HG03135 (cell line): ENCODE results near the gene DPPA2.
"Not testable (repeated sequence)": the region's sequence is repeated elsewhere in the genome, so short reads cannot be mapped to it uniquely, and the experiment has no call there.

Experiments
- ATAC-seq: cut with Tn5 transposase; IDR thresholded peaks from one replicate; pipeline ENCODE4 v1.9.1; 2021; ENCODE audit warnings: mild to moderate bottlenecking, moderate library complexity; ENCODE audit not compliant: unreplicated experiment

DPPA2 gene, protein sequence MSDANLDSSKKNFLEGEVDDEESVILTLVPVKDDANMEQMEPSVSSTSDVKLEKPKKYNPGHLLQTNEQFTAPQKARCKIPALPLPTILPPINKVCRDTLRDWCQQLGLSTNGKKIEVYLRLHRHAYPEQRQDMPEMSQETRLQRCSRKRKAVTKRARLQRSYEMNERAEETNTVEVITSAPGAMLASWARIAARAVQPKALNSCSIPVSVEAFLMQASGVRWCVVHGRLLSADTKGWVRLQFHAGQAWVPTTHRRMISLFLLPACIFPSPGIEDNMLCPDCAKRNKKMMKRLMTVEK

DNA sequence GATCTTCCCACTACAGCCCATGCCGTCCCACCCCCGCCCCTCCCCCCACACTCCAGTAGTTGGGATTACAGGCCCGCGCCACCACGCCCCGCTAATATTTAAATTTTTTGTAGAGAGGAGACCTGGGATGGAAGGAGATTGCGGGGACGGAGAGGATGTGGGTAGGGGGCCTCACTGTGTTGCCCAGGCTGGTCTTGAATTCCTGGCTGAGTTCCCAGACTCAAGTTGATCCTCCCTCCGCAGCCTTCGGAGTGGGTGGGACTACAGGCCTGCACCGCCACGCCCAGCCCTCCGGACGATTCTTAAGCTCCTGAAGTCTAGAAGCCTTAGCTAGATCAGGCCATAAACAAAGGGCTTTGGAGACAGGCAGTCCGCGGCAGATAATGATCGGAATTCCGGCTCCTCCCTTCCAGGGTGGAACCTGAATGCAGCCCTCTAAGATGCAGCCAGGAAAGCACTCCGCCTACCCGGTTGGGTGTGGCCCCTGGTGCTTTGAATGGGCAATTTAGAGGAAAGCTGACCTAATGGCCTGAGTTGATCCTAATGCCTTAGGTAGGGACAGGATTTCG lies at the start of gene DPPA2:
TSS of gene DPPA2 (minus strand) at position 356 of the 569 bp plus-strand sequence. CDS start 1,975 bp downstream, outside the sequence.
- ATAC-seq = no peak

DNA sequence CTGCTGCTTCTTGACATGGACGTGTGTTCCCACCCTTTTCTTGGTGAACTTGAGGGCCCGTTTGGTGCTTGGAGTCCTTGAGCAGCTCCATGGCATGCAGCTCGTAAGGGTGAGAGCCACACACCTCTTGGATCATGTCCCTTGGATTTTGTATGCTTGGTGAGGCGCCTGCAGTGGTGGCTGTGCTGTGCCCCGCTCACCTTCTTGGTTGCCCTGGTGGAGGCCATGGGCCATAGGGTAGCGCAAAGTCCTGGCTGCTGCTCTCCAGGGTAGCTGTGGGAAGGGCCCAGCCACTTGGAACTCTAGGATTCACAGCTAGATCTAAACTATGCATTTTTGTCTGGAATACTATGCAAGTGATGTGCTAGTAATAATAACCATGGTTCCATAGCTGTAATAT lies 47.8 kb upstream of the DPPA2 start:
- ATAC-seq = no peak

DNA sequence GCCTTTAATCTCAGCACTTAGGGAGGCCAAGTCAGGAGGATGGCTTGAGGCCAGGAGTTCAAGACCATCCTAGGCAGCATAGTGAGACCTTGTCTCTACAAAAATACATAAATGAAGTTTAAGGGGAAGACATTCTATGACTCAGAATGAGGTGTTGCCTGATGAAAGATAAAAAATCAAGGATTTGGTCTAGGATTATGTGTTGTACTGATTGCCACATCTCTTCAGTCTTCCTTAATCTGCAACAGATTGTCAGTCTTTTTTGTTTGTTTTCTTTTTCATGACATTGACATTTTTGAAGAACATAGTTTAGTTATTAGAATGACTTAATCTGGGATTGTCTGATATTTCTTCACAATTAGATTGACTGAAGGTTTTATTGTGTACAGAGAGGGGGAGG lies 47.3 kb upstream of the DPPA2 start:
- ATAC-seq = no peak

DNA sequence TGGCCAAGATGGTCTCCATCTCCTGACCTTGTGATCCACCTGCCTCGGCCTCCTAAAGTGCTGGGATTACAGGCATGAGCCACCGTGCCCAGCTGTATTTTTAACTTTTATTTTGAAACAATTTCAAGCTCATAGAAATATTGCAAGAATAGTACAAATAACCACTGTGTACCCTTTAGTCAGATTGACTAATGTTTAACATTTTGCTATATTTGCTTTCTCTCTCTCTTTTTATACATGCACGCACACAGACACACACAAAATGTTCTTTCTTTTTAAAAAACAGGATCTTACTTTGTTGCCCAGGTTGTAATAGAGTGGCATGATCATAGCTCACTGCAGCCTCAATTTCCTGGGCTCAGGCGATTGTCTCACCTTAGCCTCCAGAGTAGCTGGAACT lies 46.5 kb upstream of the DPPA2 start:
- ATAC-seq = no peak

DNA sequence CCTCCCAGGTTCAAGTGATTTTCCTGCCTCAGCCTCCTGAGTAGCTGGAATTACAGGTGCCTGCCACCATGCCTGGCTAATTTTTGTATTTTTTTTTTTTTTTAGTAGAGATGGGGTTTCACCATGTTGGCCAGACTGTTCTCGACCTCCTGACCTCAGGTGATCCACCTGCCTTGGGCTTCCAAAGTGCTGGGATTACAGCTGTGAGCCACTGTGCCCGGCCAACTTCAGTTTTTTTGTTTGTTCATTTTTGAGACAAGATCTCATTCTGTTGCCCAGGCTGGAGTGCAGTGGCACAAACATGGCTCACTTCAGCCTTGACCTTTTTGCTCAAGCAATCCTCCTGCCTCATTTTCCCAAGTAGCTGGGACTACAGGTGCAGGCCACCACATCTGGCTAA lies 42.5 kb upstream of the DPPA2 start:
- not testable (repeated sequence) for ATAC-seq

DNA sequence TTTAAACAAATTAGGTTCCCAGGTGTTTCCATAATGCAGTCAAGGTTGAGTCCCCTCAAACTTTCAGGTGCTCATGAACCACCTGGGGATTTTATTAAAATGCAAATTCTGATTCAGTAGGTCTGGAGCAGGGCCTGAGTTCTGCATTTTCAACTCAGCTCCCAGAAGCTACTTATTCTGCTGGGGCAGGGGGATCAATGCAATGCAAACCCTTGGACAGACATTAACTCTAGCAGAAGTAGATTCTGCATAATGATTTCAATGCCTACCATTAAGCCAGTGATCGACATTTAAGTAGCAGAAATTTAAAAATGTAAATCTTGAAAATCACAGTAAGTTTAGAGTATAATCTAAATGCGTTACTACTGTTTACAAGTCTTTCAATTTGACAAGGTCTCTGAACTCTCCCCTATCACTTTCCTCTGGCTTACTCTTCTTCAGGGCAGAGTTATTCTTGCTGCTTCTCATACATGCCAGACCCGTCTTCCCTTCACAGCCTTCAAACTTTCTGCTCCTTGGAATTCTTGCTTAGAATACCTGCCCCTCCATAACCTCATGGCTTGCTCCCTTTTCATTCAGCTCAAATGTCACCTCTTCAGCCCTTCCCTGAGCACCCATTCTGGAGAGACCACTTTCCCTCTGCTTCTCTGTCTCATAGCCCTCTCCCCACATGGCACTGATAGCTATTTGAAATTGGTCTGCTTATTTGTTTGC lies 40.3 kb upstream of the DPPA2 start:
- ATAC-seq = no peak

DNA sequence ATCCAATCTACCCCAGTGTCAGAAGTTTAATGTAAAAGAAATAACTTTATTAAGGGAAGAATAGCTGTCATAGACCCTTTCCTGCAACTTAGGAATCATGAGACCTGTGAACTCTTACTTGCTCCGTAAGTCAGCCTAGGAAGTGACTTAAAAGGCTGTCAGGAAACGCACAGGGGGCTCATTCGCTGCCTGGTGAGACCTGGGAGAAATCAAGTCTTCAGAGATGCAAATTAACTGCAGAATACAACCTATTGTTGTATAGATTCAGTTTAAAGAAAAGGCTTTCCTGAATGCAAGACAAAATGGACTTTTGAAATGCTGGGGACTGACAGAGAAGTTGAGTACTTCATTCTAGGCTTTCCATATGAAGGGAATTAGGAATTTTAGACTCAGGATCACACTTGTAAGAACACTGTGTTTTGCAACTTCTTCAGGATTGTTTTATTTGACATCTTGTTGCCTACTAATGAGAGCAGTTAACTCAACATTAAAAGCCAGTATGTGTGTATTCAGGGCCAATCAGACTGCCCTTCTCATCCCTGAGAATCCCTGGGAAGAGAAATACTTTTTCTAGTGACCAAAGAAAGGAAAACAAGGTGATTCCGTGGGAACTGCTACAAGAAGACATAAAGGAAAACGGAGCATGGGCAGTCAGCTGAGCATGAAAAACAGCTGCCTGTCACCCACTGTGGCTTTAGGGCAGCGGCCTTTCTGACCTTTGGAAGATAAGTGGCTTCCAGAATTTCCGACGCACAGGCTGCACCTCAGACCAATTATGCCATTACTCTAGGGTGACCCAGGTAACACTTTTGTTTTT lies 39.5 kb upstream of the DPPA2 start:
- no peak for ATAC-seq

DNA sequence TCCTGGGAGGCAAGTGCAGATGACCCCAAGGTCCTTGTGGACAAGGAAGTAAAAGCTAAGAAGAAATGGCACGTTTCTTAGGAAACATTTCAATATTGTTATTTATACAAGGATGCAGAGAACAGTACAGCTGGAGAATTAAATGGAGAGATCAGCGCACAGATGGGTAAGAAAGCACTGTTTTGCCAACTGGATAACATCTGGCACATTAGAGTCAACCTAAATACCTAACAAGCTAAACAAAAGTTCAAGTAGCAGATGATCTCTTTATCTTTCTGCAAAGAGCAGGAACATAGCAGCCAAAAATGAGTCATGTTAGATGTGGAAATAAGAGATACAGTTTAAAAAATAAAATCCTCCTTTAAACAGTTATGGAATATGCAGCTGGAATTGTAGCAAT lies 36.7 kb upstream of the DPPA2 start:
- ATAC-seq = no peak

DNA sequence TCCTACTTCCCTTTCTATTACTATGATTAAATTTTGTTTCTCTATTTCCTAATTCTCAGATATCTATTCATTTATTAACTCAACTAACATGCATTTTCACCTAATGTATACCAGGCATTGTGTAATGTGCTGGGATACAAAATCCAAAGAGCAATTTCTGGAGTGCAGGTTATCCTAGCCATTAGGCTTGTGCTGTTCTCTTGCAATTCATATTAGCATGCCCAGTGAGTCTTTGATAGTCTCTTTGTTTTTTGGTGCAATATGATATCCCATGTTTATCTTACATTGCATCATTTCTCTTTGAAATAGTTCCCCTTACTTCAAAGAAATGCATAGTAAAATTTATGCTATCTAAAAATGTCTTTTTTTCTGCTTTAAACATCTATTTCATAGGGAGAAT lies 34.9 kb upstream of the DPPA2 start:
- no peak for ATAC-seq

DNA sequence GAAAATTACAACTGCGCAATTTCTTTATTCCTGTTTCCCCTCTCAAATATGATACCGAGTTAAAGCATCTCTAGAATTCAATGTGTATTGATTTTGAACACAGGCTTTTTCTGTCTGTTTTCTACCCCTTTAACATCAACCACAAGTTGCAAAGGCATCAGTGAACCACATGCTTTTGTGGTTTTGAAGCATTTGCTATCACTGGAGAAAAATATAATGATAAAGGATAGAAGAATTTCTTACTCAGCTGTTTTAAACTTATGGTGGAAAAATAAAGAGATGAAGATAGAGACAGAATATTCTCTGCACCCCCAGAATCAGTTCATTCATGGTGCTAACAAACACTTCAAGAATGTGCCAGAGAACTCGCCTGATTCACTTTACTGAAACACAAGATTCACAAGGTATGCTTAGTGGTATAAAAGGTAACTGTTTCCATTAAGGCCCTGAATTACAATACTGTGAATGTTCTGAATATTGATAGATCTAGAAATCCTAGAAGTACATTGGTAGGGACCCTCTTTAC lies 30.5 kb upstream of the DPPA2 start:
- no peak for ATAC-seq

DNA sequence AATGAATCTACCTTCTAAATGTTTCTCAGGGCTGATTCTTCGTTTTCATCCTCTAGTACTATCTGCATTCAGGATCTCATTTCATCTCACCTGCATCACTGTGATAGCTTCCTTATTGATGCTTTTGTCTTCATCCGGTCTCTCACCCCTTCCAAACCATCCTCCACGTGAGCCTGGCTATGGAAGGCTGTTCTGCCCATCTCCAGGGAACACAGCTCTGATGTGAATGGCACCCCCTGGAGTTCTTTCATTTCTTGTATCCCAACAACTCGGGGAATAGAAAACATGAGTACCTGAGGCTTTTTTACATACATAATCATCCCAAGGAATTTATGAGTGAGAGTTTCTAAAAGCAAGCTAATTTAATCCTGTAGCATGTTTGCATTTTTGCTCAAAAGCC lies 29.8 kb upstream of the DPPA2 start:
- no peak for ATAC-seq

DNA sequence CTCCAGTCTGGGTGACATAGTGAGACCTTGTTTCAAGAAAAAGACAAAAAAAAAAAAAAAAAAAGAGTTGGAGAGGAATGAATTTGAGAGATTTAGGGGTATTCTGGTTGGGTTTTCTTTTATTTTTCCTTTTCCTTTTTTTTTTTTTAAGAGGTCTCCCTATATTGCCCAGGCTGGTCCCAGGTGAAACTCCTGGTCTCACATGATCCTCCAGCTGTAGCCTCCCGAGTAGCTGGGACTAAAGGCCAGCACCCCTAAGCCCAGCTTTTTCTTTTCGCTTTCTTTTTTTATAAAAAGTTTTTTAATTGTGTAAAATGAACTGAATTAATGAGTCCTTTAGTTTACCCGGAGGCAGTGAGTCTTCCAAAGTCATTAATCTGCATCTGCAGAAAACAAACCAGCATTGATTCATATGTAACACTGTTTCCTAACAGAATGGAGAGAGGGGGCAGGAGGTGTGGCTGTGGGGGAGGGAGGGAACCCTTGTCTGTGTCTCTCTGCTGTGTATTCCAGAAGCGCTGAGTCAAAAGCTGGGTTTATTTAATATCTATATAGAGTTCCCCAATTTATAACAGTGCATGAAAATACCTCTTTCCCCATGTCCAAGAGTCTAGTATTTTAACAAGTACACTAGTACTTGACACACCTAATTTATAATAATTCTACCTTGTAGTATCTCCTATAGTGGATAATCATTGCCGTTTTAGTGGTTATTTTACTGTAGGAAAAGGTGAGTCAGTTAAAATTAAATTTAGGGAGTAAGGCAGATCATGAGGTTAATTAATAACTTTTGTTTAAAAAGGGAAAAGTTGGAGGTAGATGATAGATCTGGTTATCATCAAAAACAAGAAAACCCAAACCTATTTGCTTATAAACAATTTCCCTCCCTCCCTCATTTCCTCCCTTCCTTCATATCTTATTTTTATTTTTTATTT lies 23.7 kb upstream of the DPPA2 start:
- no peak for ATAC-seq

DNA sequence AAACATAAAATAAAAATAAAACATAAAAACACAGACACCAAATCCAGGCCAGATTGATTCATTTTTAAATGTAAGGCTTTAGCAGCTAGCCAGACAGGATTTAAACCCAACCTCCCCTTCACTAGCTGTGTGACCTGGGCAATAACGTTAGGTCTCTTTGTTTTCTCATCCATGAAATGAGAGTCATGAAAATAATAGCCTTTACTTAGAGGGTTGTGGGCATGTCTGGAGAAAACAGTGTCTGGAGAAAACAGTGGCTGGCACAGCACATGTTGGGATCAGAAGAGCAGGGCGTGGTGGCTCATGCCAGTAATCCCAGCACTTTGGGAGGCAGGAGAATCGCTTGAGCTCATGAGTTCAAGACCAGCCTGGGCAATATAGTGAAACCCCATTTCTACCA lies 22.9 kb upstream of the DPPA2 start:
- no peak for ATAC-seq

DNA sequence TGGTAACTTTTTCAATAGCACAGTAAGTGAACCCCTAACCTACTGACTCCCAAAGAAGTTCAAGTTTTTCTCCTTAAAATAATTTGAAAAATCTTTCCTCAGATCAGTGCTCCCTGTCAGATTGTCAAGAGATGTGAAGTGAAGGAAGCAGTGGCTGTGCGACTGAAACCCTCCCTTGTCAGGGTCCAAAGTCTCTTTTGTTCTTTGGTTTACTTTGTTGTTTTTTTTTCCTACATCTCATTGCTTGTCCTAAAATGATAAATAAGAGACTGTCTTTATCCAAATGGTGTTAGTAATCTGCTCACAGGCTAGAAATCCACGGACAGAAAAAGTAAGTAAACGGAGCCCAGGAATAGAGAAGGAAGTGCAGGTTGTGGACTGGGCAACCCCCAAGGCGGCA lies 22.0 kb upstream of the DPPA2 start:
- ATAC-seq = no peak

DNA sequence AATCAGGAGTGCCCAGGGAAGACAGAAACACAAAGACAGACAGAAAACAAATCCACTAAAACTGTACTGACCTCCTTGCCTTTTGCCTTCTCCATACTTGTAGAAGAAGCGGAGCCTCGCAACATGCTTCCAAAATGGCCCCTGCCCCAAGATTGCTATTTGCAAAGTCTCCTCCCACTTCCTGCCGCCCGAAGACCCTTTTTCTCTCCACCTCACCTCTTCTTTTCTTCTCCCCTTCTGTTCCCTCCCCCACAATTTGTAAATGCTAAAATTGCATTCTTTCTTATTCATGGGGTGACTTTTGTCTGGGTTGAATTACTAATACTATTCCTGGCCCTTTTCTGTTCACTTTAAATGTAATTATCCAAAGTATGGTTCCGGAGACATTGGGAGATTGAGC lies 21.1 kb upstream of the DPPA2 start, which contains the start of gene DPPA4:
TSS of gene DPPA4 (minus strand) at position 154 of the 400 bp plus-strand sequence. CDS start at position 125, 29 bp downstream.
- ATAC-seq = no peak

DNA sequence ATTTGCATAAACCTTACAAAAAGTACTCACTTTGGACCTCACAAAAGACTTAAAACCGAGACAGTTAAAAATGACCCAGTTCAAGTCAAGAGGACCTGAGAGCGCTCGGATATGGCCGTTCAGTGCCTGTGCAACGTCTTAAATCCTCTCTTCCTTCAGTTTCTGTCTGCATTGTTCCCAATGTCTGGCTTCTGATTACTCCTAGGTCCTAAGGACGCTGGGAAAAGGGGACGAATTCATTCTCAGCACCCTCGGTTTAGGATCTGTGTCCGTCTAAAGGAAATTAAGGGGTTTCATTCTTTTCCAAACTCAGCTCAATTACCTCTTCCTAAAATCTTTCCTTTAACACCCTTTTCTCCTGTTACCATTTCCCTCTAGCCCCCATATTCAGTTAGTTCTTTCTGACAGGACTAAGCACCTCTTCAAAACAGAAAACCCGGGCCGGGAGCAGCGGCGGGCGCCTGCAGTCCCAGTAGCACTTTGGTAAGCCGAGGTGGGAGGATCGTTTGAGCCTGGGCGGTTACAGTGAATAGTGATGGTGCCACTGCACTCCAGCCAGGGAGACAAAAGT lies 20.1 kb upstream of the DPPA2 start:
- no peak for ATAC-seq

DNA sequence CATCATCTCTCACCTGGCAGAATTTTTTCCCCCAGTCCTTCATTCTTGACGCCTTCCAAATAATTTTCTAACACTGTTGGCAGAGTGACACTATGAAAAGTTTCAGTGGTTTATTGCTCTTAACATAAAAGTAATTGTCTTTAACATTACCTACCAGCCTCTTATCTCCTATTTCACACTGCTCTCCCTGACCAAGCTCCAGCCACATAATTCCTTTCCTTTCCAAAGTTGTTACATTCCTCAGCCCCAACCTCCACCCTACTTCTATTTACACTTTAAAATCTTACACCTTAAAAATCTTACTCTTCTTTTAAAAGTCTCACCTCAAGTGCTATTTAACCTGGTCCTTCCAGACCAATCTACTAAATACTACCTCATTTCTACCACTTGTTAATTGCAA lies 18.3 kb upstream of the DPPA2 start:
- ATAC-seq = no peak

DNA sequence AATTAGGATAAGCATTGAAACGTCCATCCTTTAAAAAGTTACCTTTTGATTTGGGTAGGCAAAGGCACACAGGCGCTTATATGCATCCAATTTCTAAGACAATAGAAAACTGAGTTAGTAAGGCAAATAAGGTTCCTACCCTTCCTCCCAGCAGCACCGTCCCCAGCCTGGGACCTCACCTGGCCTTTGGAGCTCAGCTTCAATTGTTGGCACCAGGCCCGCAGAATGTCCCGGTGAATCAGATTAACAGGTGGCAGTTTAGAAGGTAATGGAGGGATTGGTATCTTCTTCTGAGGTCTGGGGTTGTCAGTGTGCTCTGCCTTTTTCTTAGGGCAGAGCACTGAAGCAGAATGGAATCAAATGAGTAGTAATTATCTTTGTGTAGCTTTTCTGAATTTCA lies 15.4 kb upstream of the DPPA2 start:
- ATAC-seq = no peak

DNA sequence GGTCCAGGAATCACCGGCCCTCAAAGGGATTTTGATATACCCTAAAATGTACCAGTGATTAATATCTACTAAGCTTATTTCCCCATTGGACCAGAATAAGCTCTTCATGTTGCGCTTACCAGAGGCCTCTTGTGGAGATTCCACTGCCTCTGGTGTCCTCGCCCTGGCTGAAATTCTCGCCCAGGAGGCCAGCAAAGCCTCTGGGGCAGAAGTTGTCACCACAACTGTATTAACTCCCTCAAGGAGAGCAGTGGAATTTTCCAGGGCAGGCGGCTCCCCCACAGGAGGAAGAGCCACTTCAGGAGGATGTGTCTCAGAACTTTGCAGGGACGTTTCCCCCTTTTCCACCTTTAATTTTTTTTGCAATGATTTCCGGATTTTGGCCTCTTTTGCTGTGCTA lies 14.1 kb upstream of the DPPA2 start:
- ATAC-seq = no peak

DNA sequence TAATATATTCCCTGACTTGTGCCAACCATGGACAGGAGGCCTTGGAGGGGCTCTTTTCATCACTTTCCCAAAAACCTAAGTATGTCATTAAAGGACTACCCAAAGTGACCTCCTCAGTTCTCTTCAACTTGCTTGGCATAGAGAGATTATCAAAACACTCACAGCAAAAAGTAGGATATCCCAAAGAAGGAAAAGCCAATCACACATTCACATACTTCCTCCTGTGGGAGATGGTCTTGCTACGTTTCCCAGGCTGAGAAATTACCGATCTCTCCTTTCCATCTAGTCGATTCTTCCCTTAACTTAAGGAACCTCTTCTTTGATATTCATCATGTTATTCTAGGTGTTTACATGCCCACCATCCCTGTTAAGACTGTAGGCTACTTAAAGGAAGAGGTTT lies 11.9 kb upstream of the DPPA2 start:
- no peak for ATAC-seq
